ENCODE data around the gene ETNK2.
"Not testable (repeated sequence)": the region's sequence is repeated elsewhere in the genome, so short reads cannot be mapped to it uniquely, and the experiment has no call there.

ETNK2 gene

DNA sequence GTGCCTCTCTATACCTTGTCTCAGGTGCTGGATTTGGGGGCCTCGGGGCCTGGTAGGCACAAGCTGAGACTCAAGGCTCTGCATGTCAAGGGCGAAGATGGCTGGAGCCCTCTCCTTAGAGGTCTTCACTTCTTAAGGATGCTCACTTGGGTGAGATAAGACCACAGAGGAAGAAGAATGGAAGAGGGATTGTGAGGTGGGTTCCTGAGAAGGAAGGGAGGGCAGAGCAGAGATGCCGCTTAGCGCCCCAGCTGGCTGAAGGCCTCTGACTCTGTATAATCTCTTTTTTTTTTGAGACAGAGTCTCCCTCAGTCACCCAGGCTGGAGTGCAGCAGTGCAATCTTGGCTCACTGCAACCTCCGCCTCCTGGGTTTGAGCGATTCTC lies 46.7 kb downstream of the ETNK2 start:
- ATAC-seq (replicated peaks; ENCODE audit: extremely low read depth, poor library complexity, severe bottlenecking) (no peak), DNase-seq (ENCODE audit: low spot score in 2 of 2) (no peak)
- Mint-ChIP-seq H3K27me3 (no peaks in the 10 kb centered on the region), H3K27ac (ENCODE audit: low read depth) (peak overlapping the region; percentile 93), H3K9me3 (no peaks in the 10 kb centered on the region), H3K36me3 (ENCODE audit: insufficient read depth) (no peaks in the 10 kb centered on the region), H3K4me3 (peak overlapping the region; percentile 61), H3K4me1 (peaks cover 53% of the 10 kb centered on the region)

DNA sequence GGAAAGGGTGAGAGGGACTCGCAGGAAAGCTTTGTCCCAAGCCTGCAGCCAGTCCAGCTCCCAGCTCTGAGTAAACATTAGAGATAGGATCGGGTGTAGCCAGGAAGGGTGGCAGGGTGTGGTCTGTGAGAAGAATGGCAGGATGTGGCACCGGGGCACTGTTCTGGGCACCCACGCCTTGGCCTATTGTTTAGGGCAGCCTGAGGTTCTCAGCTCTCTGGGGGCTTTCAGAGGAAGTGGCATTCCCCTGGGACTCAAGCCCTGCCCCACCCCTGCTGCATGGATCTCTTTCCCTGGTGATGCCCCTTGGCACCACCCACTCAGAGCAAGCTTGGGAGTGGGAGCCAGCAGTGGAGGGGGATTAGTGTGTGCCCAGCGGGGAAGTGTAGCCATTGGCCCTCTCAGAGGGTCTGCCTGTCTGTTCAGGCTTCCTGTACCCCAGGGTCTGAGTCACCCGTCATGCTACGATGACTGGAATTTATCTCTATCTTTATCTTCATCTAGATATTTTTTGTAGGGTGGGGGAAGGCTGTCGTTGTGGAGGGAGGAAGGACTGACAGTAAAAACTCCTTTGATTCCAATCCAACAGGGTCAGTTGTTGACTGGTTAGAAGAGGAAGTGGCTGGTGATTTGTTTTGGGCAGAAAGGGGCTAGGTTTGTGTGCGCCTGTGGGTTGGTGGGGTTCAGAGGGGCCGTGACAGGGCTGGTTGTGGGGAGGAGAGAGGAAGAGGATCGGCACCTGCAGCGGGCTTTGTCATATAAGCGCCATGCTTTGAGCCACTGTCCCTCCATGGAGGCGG lies 47.3 kb downstream of the ETNK2 start:
- H3K27me3 Mint-ChIP-seq: no peaks in the 10 kb centered on the region
- H3K9me3 Mint-ChIP-seq: no peaks in the 10 kb centered on the region
- H3K27ac Mint-ChIP-seq (ENCODE audit: low read depth): peak overlapping the region; percentile 93
- H3K36me3 Mint-ChIP-seq (ENCODE audit: insufficient read depth): no peaks in the 10 kb centered on the region
- peaks cover 53% of the 10 kb centered on the region for H3K4me1 Mint-ChIP-seq
- no peak for DNase-seq (ENCODE audit: low spot score in 2 of 2)
- peak overlapping the region; percentile 61 for H3K4me3 Mint-ChIP-seq
- peak; percentile 34 for ATAC-seq (replicated peaks; ENCODE audit: extremely low read depth, poor library complexity, severe bottlenecking)

DNA sequence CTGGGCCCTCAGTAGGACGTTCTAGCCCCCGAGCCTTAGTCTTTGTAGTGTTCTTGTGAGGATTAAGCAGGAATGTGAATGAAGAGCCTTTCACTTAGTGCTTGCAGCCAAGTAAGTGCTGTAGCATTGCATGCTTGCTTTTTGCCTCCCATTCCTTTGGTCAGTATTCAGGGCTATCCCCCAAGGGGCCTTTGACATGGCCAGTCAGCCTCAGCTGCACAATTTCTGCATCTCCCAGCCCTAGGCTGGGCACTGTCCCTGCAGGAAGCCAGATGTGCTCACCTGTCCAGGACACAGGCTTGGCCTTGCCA lies 48.5 kb downstream of the ETNK2 start:
- no peak for DNase-seq (ENCODE audit: low spot score in 2 of 2)
- H3K9me3 Mint-ChIP-seq: no peaks in the 10 kb centered on the region
- peaks cover 50% of the 10 kb centered on the region for H3K4me1 Mint-ChIP-seq
- peak overlapping the region; percentile 77 for H3K27ac Mint-ChIP-seq (ENCODE audit: low read depth)
- no peaks in the 10 kb centered on the region for H3K36me3 Mint-ChIP-seq (ENCODE audit: insufficient read depth)
- H3K27me3 Mint-ChIP-seq: no peaks in the 10 kb centered on the region
- H3K4me3 Mint-ChIP-seq: peak overlapping the region; percentile 61
- no peak for ATAC-seq (replicated peaks; ENCODE audit: extremely low read depth, poor library complexity, severe bottlenecking)

DNA sequence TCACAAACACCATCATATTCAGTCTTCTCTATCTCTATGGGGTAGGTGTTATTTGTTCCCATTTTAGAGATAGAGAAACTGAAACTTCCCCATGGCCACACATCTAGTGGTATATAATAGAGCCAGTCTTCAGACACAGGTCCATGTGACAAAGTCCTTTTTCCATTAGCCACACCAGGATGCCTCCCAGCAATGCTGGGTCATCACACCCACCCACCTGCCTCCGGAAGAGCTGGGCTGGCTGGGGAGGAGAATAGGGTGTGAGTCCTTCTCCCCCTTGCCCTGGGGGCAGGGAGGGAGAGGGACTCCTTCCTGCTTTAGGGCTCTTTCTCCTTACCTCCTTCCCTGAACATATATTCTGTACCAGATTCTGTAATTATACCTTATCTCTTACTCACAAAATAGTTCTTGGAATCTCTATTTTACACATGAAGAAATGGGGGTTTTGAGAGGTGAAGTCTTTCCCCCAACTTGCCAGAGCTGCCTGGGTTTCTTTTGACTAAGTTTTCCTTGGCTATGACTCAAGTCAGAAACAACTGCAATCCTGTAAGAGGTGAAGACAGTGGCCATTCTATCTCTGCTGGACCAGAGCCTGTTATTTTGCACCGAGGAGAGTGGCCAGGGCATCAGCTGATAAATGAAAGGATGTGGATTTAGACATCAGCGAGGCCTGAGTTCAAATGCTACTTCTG lies 49.0 kb downstream of the ETNK2 start:
- DNase-seq (ENCODE audit: low spot score in 2 of 2) (no peak), ATAC-seq (replicated peaks; ENCODE audit: extremely low read depth, poor library complexity, severe bottlenecking) (no peak)
- Mint-ChIP-seq H3K9me3 (no peaks in the 10 kb centered on the region), H3K27ac (ENCODE audit: low read depth) (peak overlapping the region; percentile 77), H3K27me3 (no peaks in the 10 kb centered on the region), H3K4me1 (peaks cover 49% of the 10 kb centered on the region), H3K4me3 (peak overlapping the region; percentile 61), H3K36me3 (ENCODE audit: insufficient read depth) (no peaks in the 10 kb centered on the region)

DNA sequence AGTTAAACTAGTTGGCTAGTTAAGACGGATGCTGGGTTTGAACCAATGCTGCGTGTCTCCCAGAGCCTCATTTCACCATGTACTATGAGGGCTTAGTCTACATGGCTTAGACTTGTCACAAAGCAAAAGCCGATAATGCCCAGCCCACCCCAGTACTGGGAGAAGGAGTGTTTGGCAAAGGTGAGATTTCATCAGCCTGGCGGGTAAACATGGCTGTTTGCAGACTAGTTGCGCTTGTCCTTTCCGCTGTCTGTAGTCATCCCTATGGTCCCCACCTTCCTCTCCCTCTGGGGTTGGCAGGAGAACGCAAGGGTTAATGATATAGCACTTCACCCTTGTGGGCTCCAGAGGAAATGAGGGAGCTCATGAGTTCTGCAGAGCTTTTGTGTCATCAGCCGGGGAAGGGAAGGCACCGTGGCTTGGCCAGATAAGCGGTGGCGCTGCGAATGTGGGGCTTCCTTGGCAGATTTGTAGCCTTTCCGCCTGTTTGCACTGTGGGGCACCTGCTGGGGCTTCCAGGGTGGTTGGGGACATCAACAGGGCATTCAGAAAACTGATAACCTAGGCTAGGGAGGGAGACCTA lies 49.7 kb downstream of the ETNK2 start:
- Mint-ChIP-seq H3K27ac (ENCODE audit: low read depth) (peak overlapping the region; percentile 77), H3K9me3 (no peaks in the 10 kb centered on the region), H3K4me3 (peak overlapping the region; percentile 61), H3K27me3 (no peaks in the 10 kb centered on the region), H3K36me3 (ENCODE audit: insufficient read depth) (no peaks in the 10 kb centered on the region), H3K4me1 (peaks cover 42% of the 10 kb centered on the region)
- ATAC-seq (replicated peaks; ENCODE audit: extremely low read depth, poor library complexity, severe bottlenecking) (peak; percentile 33), DNase-seq (ENCODE audit: low spot score in 2 of 2) (no peak)

DNA sequence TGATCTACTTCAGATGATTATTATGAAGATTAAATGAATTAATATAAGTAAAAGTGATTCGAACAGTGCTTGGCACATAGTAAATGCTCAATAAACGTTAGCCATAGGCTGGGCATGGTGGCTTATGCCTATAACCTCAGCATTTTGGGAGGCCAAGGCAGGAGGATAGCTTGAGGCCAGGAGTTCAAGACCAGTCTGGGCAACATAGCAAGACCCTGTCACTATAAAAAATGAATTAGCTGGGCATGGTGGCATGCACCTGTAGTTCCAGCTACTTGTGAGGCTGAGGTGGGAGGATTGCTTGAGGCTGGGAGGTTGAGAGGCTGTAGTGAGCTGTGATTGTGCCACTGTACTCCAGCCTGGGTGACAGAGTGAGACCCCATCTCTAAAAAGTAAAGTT lies 52.1 kb downstream of the ETNK2 start:
- not testable (repeated sequence) for H3K27ac Mint-ChIP-seq (ENCODE audit: low read depth); ATAC-seq (replicated peaks; ENCODE audit: extremely low read depth, poor library complexity, severe bottlenecking); H3K36me3 Mint-ChIP-seq (ENCODE audit: insufficient read depth)

DNA sequence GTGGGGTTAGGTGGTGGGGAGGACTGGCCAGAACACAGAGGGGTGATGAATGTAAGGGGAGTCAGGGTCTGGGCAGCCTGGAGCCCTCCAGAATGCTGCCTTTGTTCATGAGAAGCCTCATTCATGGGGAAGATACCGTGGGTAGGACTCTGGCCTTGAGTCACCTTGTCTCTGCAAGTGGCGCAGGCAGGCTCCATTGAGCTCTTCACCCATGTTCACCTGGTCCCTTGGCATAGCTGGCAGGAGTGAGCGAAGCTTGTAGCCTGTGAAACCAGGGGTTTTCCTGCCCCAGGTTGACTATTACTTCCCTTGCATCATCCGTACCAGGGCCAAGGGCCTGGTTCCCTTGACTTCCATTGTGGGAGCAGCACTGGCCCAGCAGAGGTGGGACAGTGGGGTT lies 53.2 kb downstream of the ETNK2 start:
- no peaks in the 10 kb centered on the region for H3K9me3 Mint-ChIP-seq
- DNase-seq (ENCODE audit: low spot score in 2 of 2) (no peak), ATAC-seq (replicated peaks; ENCODE audit: extremely low read depth, poor library complexity, severe bottlenecking) (no peak)
- no peaks in the 10 kb centered on the region for H3K27me3 Mint-ChIP-seq
- no peaks in the 10 kb centered on the region for H3K36me3 Mint-ChIP-seq (ENCODE audit: insufficient read depth)
- no peak overlapping the region for H3K27ac Mint-ChIP-seq (ENCODE audit: low read depth)
- peaks cover 21% of the 10 kb centered on the region for H3K4me1 Mint-ChIP-seq
- no peak overlapping the region for H3K4me3 Mint-ChIP-seq

More for the DNA sequence above, 52.1 kb downstream of the ETNK2 start:
- not testable (repeated sequence) for H3K4me3 Mint-ChIP-seq; H3K9me3 Mint-ChIP-seq; H3K27me3 Mint-ChIP-seq; DNase-seq (ENCODE audit: low spot score in 2 of 2)
- H3K4me1 Mint-ChIP-seq: peaks cover 31% of the 10 kb centered on the region

DNA sequence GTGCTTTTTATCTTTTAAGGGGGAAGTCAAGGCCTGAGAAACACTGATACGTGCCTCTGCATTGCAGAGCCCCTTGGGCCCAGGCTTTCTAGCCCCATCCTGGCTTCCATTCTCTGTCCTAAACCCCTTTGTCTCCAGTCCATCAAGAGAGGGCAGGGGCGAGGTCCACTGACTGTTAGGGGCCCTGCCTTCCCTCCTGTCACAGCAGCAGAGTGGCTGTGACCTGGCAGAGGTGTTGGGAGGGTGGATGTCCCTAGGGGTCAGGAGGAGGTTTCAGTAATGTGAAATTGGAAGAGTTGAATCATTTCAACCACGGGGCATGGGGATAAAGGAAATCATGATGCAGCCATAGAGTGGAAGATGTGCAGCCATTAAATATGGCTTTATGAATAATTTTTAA lies 54.9 kb downstream of the ETNK2 start:
- Mint-ChIP-seq H3K9me3 (no peaks in the 10 kb centered on the region), H3K27me3 (no peaks in the 10 kb centered on the region), H3K4me3 (no peak overlapping the region), H3K27ac (ENCODE audit: low read depth) (no peak overlapping the region), H3K36me3 (ENCODE audit: insufficient read depth) (no peaks in the 10 kb centered on the region), H3K4me1 (peaks cover 19% of the 10 kb centered on the region)
- DNase-seq (ENCODE audit: low spot score in 2 of 2) (no peak), ATAC-seq (replicated peaks; ENCODE audit: extremely low read depth, poor library complexity, severe bottlenecking) (no peak)

DNA sequence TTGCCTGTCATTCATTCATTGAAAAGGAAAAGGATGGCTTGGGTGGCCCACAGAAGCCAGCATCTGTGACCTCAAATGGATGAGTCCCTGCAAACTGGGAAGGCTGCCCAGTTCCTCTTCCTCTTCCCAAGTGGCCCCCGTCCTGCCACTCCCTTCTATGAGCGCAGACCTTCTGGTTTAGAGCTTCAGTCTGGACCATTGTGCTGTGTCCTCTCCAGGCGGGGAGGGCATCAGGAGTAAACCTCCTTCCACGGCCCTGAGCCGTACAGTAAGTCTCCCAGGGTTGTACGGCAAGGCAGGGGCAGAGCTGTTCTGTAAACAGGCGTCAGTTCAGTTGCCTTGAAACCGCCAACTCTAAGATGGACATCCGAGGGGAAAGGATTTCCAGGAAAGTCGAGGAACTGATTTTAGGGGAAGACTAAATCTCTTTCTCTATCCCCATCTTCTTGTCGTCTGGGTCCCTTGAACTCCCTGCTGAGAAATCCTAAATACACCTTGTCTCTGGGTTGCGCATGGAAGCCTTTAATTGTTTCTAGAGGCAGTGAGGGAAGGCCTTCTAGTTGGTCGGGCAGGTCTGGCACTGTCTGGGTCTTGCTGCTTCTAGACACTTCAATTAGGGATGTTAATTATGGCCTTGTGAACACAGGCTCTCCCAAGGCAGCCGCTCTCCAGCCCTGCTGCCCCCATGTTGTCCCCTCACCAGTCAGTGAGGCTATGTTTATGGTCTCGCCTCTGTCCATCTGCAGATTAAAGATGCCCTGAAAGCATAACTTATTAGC lies 56.8 kb downstream of the ETNK2 start:
- no peak for ATAC-seq (replicated peaks; ENCODE audit: extremely low read depth, poor library complexity, severe bottlenecking)
- Mint-ChIP-seq H3K4me1 (peaks cover 24% of the 10 kb centered on the region), H3K27ac (ENCODE audit: low read depth) (no peak overlapping the region), H3K36me3 (ENCODE audit: insufficient read depth) (no peaks in the 10 kb centered on the region), H3K9me3 (no peaks in the 10 kb centered on the region), H3K27me3 (no peaks in the 10 kb centered on the region), H3K4me3 (no peak overlapping the region)
- no peak for DNase-seq (ENCODE audit: low spot score in 2 of 2)

DNA sequence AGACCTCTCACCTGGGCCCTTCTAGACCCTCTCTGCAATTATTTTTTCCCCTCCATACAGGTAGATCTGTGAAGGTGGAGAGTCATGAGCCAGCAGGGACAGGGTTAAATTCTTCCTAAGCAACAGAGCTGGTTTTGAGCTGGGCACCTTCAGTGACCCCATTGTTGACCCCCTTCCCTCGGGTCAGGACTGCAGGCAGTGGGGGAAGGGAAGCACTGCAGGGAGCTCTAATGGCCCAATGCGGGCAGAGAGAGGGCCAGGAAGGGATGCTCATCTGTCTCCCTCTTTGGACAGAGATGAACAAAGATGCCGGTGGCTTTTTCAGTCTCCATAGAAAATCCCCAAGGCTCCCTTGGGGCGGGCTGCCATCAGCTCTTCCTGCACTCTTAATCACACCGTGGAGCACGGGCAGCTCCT lies 57.5 kb downstream of the ETNK2 start:
- H3K9me3 Mint-ChIP-seq: no peaks in the 10 kb centered on the region
- H3K4me1 Mint-ChIP-seq: peaks cover 24% of the 10 kb centered on the region
- no peak for ATAC-seq (replicated peaks; ENCODE audit: extremely low read depth, poor library complexity, severe bottlenecking)
- no peak overlapping the region for H3K4me3 Mint-ChIP-seq
- H3K27me3 Mint-ChIP-seq: no peaks in the 10 kb centered on the region
- no peaks in the 10 kb centered on the region for H3K36me3 Mint-ChIP-seq (ENCODE audit: insufficient read depth)
- H3K27ac Mint-ChIP-seq (ENCODE audit: low read depth): no peak overlapping the region
- no peak for DNase-seq (ENCODE audit: low spot score in 2 of 2)

DNA sequence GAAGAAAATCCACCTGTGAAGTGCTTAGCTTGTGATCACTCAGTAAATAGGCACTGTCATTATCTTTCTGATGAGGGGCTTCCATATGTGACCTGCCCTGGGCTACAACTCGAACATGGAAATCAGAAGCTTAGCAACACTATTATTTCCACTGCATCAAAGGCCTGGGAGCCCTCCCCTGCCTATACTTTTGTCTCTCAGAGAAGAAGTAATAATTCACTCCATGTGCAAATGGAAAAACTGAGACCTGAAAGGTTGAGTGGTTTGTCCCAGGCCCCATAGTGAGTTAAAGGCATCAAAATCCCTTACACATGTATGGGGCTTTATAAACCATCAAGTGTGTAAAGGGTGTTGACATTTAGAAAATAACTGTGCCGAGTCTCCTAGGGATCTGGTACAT lies 58.1 kb downstream of the ETNK2 start:
- Mint-ChIP-seq H3K4me1 (peaks cover 26% of the 10 kb centered on the region), H3K9me3 (no peaks in the 10 kb centered on the region), H3K27me3 (no peaks in the 10 kb centered on the region), H3K27ac (ENCODE audit: low read depth) (no peak overlapping the region), H3K4me3 (no peak overlapping the region), H3K36me3 (ENCODE audit: insufficient read depth) (no peaks in the 10 kb centered on the region)
- ATAC-seq (replicated peaks; ENCODE audit: extremely low read depth, poor library complexity, severe bottlenecking) (no peak), DNase-seq (ENCODE audit: low spot score in 2 of 2) (no peak)

DNA sequence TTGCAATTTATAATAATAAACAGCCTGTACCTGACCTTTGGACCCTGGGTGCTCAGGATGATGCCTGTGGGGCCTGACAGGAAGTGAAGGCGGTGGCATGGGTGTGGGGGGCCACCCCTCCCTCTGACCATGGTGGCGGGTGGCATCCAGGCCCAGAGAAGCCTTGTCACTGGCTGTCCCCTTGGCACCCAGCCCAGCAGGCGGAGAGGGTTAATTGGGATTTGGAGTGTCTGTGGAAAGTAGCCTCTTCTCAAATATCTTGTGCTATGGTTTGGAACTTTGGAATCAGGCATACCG lies 58.5 kb downstream of the ETNK2 start:
- Mint-ChIP-seq H3K27ac (ENCODE audit: low read depth) (no peak overlapping the region), H3K27me3 (no peaks in the 10 kb centered on the region), H3K36me3 (ENCODE audit: insufficient read depth) (no peaks in the 10 kb centered on the region), H3K4me3 (no peak overlapping the region), H3K9me3 (no peaks in the 10 kb centered on the region), H3K4me1 (peaks cover 30% of the 10 kb centered on the region)
- ATAC-seq (replicated peaks; ENCODE audit: extremely low read depth, poor library complexity, severe bottlenecking) (no peak), DNase-seq (ENCODE audit: low spot score in 2 of 2) (no peak)
